SU-DHL-6 (cell line): ENCODE measurements around the gene LCE3B.

ENCODE experiments used
- H2AFZ ChIP-seq: fragments of 200-600 bp; sonication (generic); 2 replicates; pipeline ENCODE4 v1.6.1; 2014; ENCODE audit warnings: low read depth, mild to moderate bottlenecking, moderate library complexity, mixed read lengths, antibody characterized with exemption, low read length; ENCODE audit not compliant: severe bottlenecking
- H3F3A ChIP-seq: fragments of 200-600 bp; shearing (Covaris generic); 2 replicates; pipeline ENCODE4 v1.6.0; 2016; ENCODE audit warnings: antibody characterized with exemption, mild to moderate bottlenecking; ENCODE audit not compliant: insufficient read depth
- H3K27ac ChIP-seq: fragments of 200-600 bp; sonication (generic); 2 replicates; pipeline ENCODE4 v1.5.1; 2016; ENCODE audit warnings: low read depth, mild to moderate bottlenecking, low read length, moderate library complexity, mixed read lengths
- H3K27me3 ChIP-seq: fragments of 200-600 bp; sonication (generic), shearing (Covaris generic); 2 replicates; pipeline ENCODE4 v1.6.0; 2014; ENCODE audit warnings: mild to moderate bottlenecking, low read length
- H3K36me3 ChIP-seq: fragments of 200-600 bp; sonication (generic); 2 replicates; pipeline ENCODE4 v1.6.1; 2014; ENCODE audit warnings: mild to moderate bottlenecking, low read length, mixed read lengths
- H3K4me2 ChIP-seq: fragments of 300-600, 200-600 bp; shearing (Covaris generic), sonication (generic); 2 replicates; pipeline ENCODE4 v1.6.0; 2014; ENCODE audit warnings: low read length, low read depth, mild to moderate bottlenecking; ENCODE audit not compliant: poor library complexity, severe bottlenecking
- H3K4me3 ChIP-seq: fragments of 200-600 bp; sonication (generic); 2 replicates; pipeline ENCODE4 v1.5.1; 2014; ENCODE audit warnings: antibody characterized with exemption, low read length, mild to moderate bottlenecking, mixed read lengths; ENCODE audit not compliant: insufficient read depth, poor library complexity, severe bottlenecking
- H3K79me2 ChIP-seq: fragments of 200-600 bp; sonication (generic); 2 replicates; pipeline ENCODE4 v1.6.1; 2014; ENCODE audit warnings: mild to moderate bottlenecking, low read length, moderate library complexity; ENCODE audit not compliant: insufficient read depth
- H3K9ac ChIP-seq: fragments of 200-600 bp; sonication (generic); 2 replicates; pipeline ENCODE4 v1.7.0; 2014; ENCODE audit warnings: mild to moderate bottlenecking, low read length
- H3K9me2 ChIP-seq: fragments of 200-600 bp; sonication (generic); replicated peaks from 2 replicates; pipeline ENCODE4 v1.6.1; 2014; ENCODE audit warnings: low read length; ENCODE audit not compliant: insufficient read depth
- H3K9me3 ChIP-seq: fragments of 200-600 bp; sonication (generic); 2 replicates; pipeline ENCODE4 v1.6.1; 2014; ENCODE audit warnings: low read length, mixed read lengths; ENCODE audit not compliant: insufficient read depth
- H4K20me1 ChIP-seq: fragments of 200-600 bp; sonication (generic); 2 replicates; pipeline ENCODE4 v1.6.1; 2014; ENCODE audit warnings: low read depth, mild to moderate bottlenecking, antibody characterized with exemption, low read length, moderate library complexity, mixed read lengths
- CTCF ChIP-seq: fragments of 200-600 bp; sonication (generic); IDR thresholded peaks from one replicate; pipeline ENCODE4 v1.5.1; 2017; ENCODE audit warnings: antibody characterized with exemption, mild to moderate bottlenecking, low read length, moderate library complexity; ENCODE audit not compliant: insufficient read depth, poor library complexity, severe bottlenecking
- EZH2phosphoT487 ChIP-seq: fragments of 200-600 bp; sonication (generic), shearing (Covaris generic); conservative IDR thresholded peaks from 2 replicates; pipeline ENCODE4 v1.6.1; 2018; ENCODE audit warnings: mild to moderate bottlenecking, antibody characterized with exemption, low read length, moderate library complexity, mixed read lengths

Gene LCE3B

GRCh38 chr1:152630596-152630995 lies 17.0 kb downstream of the LCE3B start:
- Histone ChIP-seq H4K20me1 (no peaks in the 10 kb centered on the region), H3K9ac (no peak overlapping the region), H3K27ac (no peak overlapping the region), H2AFZ (no peak overlapping the region), H3K9me3 (no peaks in the 10 kb centered on the region), H3K27me3 (no peaks in the 10 kb centered on the region), H3F3A (no peaks in the 10 kb centered on the region), H3K4me2 (no peak overlapping the region), H3K9me2 (no peaks in the 10 kb centered on the region), H3K4me3 (no peak overlapping the region), H3K36me3 (no peaks in the 10 kb centered on the region), H3K79me2 (no peaks in the 10 kb centered on the region)
- no peak for TF ChIP-seq EZH2phosphoT487
- no peak for TF ChIP-seq CTCF

GRCh38 chr1:152640351-152640750 lies 26.7 kb downstream of the LCE3B start:
- H3K79me2 ChIP-seq, result no peaks in the 10 kb centered on the region
- H3K36me3 ChIP-seq, result no peaks in the 10 kb centered on the region
- H3F3A ChIP-seq, result no peaks in the 10 kb centered on the region
- H4K20me1 ChIP-seq, result no peaks in the 10 kb centered on the region
- no peak overlapping the region for H2AFZ ChIP-seq
- no peak overlapping the region for H3K4me3 ChIP-seq
- no peaks in the 10 kb centered on the region for H3K9me2 ChIP-seq
- no peak overlapping the region for H3K27ac ChIP-seq
- H3K9me3 ChIP-seq, result no peaks in the 10 kb centered on the region
- TF ChIP-seq EZH2phosphoT487 (no peak), CTCF (no peak)
- H3K9ac ChIP-seq, result no peak overlapping the region
- no peaks in the 10 kb centered on the region for H3K27me3 ChIP-seq
- no peak overlapping the region for H3K4me2 ChIP-seq

- no peak overlapping the region for H3K4me2 ChIP-seq
- H2AFZ ChIP-seq, result no peak overlapping the region
- no peak overlapping the region for H3K4me3 ChIP-seq
- no peaks in the 10 kb centered on the region for H3K79me2 ChIP-seq
- no peaks in the 10 kb centered on the region for H4K20me1 ChIP-seq
- H3K9me2 ChIP-seq, result no peaks in the 10 kb centered on the region
- H3K9ac ChIP-seq, result no peak overlapping the region
- no peaks in the 10 kb centered on the region for H3K9me3 ChIP-seq
- no peaks in the 10 kb centered on the region for H3F3A ChIP-seq
- H3K27ac ChIP-seq, result no peak overlapping the region
- H3K27me3 ChIP-seq, result no peaks in the 10 kb centered on the region; the same call in 1 of the 2 replicates
- no peak for TF ChIP-seq EZH2phosphoT487
- TF ChIP-seq CTCF, result no peak
- H3K36me3 ChIP-seq, result no peaks in the 10 kb centered on the region
Measured at GRCh38 chr1:152643945-152644344, 30.3 kb downstream of the LCE3B start.
